Measurements from ENCODE around the gene FUOM. TPM values are rescaled to one million over a fixed set of nuclear protein-coding genes. Genes with fewer than 3 reads are reported as not detected.

Gene FUOM
- total RNA-seq, 1 experiment from 2014 or later, result 41.8 TPM

DNA sequence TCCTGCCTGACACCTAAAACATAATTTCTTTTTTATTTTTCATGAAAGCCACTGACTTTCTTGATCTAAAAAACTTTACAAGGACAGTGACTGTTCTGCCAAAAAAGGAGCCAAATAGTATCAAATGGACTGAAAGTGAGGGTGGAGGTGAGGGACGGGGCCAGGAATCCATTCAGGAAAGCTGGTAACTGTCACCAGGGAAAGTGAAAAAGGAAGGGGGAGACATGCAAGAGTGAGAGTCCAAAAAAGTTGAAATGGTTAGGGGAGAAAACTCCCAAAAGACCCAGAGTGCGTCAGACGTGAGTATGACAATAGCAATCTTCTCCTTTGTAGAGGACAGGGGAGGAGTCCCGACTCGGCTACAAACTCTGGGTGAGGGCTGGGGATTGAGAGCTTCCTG is 13.6 kb downstream of the FUOM start:
- no peak overlapping the region for H2BK12ac ChIP-seq (ENCODE audit: insufficient read length, low read depth, low read length)
- H3K9ac ChIP-seq (ENCODE audit: extremely low read depth, insufficient read length, low read length), result no peak overlapping the region
- H3K79me2 ChIP-seq (ENCODE audit: insufficient read depth, low read length), result no peaks in the 10 kb centered on the region
- peak overlapping the region in 1 of 3 experiments; percentile 66; a peak in 1 of 7 replicates for H3K27ac Mint-ChIP-seq
- H3K4ac ChIP-seq (ENCODE audit: low read depth, low read length), result no peak overlapping the region
- no peak overlapping the region for H3K4me3 Mint-ChIP-seq
- no peak overlapping the region for H3T11ph ChIP-seq (ENCODE audit: low read length)
- H4K8ac ChIP-seq (replicated peaks; ENCODE audit: insufficient read length, low read depth, low read length), result no peak overlapping the region
- no peak overlapping the region for H2BK20ac ChIP-seq (ENCODE audit: low read depth, low read length, poor library complexity, severe bottlenecking)
- H3K9me3 ChIP-seq (ENCODE audit: control insufficient read depth, low read depth, low read length), result no peaks in the 10 kb centered on the region
- H3K27me3 ChIP-seq (ENCODE audit: insufficient read depth, low read length), result no peaks in the 10 kb centered on the region; the same call in 1 of the 2 replicates
- H4K91ac ChIP-seq (ENCODE audit: insufficient read length, low read depth, low read length), result no peak overlapping the region
- no peak for DNase-seq
- no peak overlapping the region for H2BK120ac ChIP-seq (ENCODE audit: low read depth, low read length, poor library complexity, severe bottlenecking)
- no peaks in the 10 kb centered on the region for H4K20me1 ChIP-seq (ENCODE audit: control insufficient read depth, insufficient read depth, insufficient read length)
- TF ChIP-seq CTCF (conservative IDR thresholded peaks at IDR 0.05), result no peak
- WGBS (ENCODE audit: extremely low coverage, insufficient read length, low lambda C conversion rate), result no CpG with 5 or more reads among the region's 5 CpGs
- H2AK5ac ChIP-seq (ENCODE audit: insufficient read length, low read length), result no peak overlapping the region
- H3K27me3 Mint-ChIP-seq (ENCODE audit: low read depth), result peaks cover 24% of the 10 kb centered on the region
- H4K5ac ChIP-seq (ENCODE audit: insufficient read length, low read depth, low read length), result no peak overlapping the region
- no peaks in the 10 kb centered on the region for H3K79me1 ChIP-seq (ENCODE audit: insufficient read depth, low read depth, low read length, poor library complexity, severe bottlenecking)
- H3K36me3 Mint-ChIP-seq (ENCODE audit: insufficient read depth in 1 of 3, low read depth in 3 of 3), result no peaks in the 10 kb centered on the region; a peak in 1 of 7 replicates
- H3K18ac ChIP-seq (ENCODE audit: insufficient read length, low read depth, low read length), result no peak overlapping the region
- no peaks in the 10 kb centered on the region for H3K23me2 ChIP-seq (ENCODE audit: insufficient read length, low read depth, low read length, poor library complexity, severe bottlenecking)
- H3K4me1 Mint-ChIP-seq, result peaks cover 10 to 27% of the 10 kb centered on the region in 2 experiments
- H3K56ac ChIP-seq (ENCODE audit: insufficient read length, low read depth, low read length), result no peak overlapping the region
- no peak overlapping the region for H2AFZ ChIP-seq (ENCODE audit: low read length)
- no peak overlapping the region for H3K23ac ChIP-seq (ENCODE audit: insufficient read length, low read depth, low read length)
- no peak overlapping the region for H2BK15ac ChIP-seq (ENCODE audit: low read depth, low read length)
- no peak overlapping the region for H3K27ac ChIP-seq (ENCODE audit: insufficient read length, low read depth, low read length)
- peaks cover 2% of the 10 kb centered on the region; the same call in 1 of the 2 replicates for H3K4me1 ChIP-seq (ENCODE audit: insufficient read depth, low read length)
- H3K4me2 ChIP-seq (ENCODE audit: insufficient read depth, insufficient read length, low read length), result no peak overlapping the region
- no peaks in the 10 kb centered on the region; a peak in 1 of 5 replicates for H3K9me3 Mint-ChIP-seq
- no peak overlapping the region for H3K14ac ChIP-seq (ENCODE audit: insufficient read depth, low read length)
- H2BK5ac ChIP-seq (ENCODE audit: insufficient read length, low read length), result no peak overlapping the region
